GM23248 (cell line): ENCODE measurements around the gene NDST3. TPM values are rescaled to one million over a fixed set of nuclear protein-coding genes. Genes with fewer than 3 reads are reported as not detected.

ENCODE experiments used
- DNase-seq: peaks from one replicate; pipeline ENCODE4 v3.0.0-alpha.2; 2015
- H2AFZ ChIP-seq: fragments of 200-600 bp; sonication (generic); 2 replicates; pipeline ENCODE4 v1.6.1; 2016; ENCODE audit warnings: antibody characterized with exemption
- H3F3A ChIP-seq: fragments of 200-600 bp; sonication (generic); 2 replicates; pipeline ENCODE4 v1.6.1; 2016; ENCODE audit warnings: mild to moderate bottlenecking, antibody characterized with exemption, mixed run types; ENCODE audit not compliant: insufficient read depth
- H3K27ac ChIP-seq: fragments of 200-600 bp; sonication (generic); 2 replicates; pipeline ENCODE4 v1.5.1; 2016; ENCODE audit warnings: mild to moderate bottlenecking
- H3K27me3 ChIP-seq: fragments of 200-600 bp; sonication (generic); replicated peaks from 2 replicates; pipeline ENCODE4 v1.6.1; 2016; ENCODE audit warnings: mild to moderate bottlenecking; ENCODE audit not compliant: insufficient read depth
- H3K36me3 ChIP-seq: fragments of 200-600 bp; sonication (generic); 2 replicates; pipeline ENCODE4 v1.6.1; 2016; ENCODE audit warnings: low read depth, mild to moderate bottlenecking
- H3K4me1 ChIP-seq: fragments of 200-600 bp; sonication (generic); 2 replicates; pipeline ENCODE4 v1.6.1; 2016; ENCODE audit warnings: mild to moderate bottlenecking; ENCODE audit not compliant: insufficient read depth
- H3K4me2 ChIP-seq: fragments of 200-600 bp; sonication (generic); one replicate; pipeline ENCODE4 v1.6.1; 2016; ENCODE audit warnings: mild to moderate bottlenecking; ENCODE audit not compliant: unreplicated experiment
- H3K4me3 ChIP-seq: fragments of 200-600 bp; sonication (generic); 2 replicates; pipeline ENCODE4 v1.5.1; 2016; ENCODE audit warnings: mild to moderate bottlenecking
- H3K79me2 ChIP-seq: fragments of 200-600 bp; sonication (generic); 2 replicates; pipeline ENCODE4 v1.6.1; 2016; ENCODE audit warnings: mild to moderate bottlenecking; ENCODE audit not compliant: insufficient read depth
- H3K9ac ChIP-seq: fragments of 200-600 bp; sonication (generic); 2 replicates; pipeline ENCODE4 v1.6.1; 2016; ENCODE audit warnings: mild to moderate bottlenecking
- H3K9me2 ChIP-seq: fragments of 200-600 bp; sonication (generic); 2 replicates; pipeline ENCODE4 v1.6.1; 2016; ENCODE audit warnings: mixed run types, mild to moderate bottlenecking, moderate library complexity; ENCODE audit not compliant: insufficient read depth
- H3K9me3 ChIP-seq: fragments of 200-600 bp; sonication (generic); one replicate; pipeline ENCODE4 v1.6.1; 2017; ENCODE audit warnings: low read depth
- H4K20me1 ChIP-seq: fragments of 200-600 bp; sonication (generic); 2 replicates; pipeline ENCODE4 v1.6.0; 2016; ENCODE audit not compliant: insufficient read depth
- EZH2 ChIP-seq: fragments of 200-600 bp; sonication (generic); IDR thresholded peaks from 2 replicates; pipeline ENCODE4 v1.6.1; 2018; ENCODE audit warnings: antibody characterized with exemption, mild to moderate bottlenecking; ENCODE audit not compliant: insufficient read depth, poor library complexity, severe bottlenecking
- EZH2phosphoT487 ChIP-seq: fragments of 200-600 bp; sonication (generic); IDR thresholded peaks from 2 replicates; pipeline ENCODE4 v1.6.1; 2018; ENCODE audit warnings: antibody characterized with exemption, moderate library complexity, mild to moderate bottlenecking, low read depth; ENCODE audit not compliant: insufficient read depth
- WGBS, 2 experiments: methylation state at CpG; one replicate each; pipeline ENCODE4 v1.1.6; 2015 to 2017; ENCODE audit warnings: low lambda C conversion rate in 2 of 2, low coverage in 1 of 2; ENCODE audit errors: missing lambda C conversion rate in 2 of 2; 5-methylcytosine and 5-hydroxymethylcytosine counted together
- in situ Hi-C: fragments of 300-500 bp; cut with MboI; formaldehyde crosslinking; loops from 2 replicates; pipeline ENCODE4 v1.15.0; 2020
- polyA plus RNA-seq: library from polyadenylated mRNA; unstranded; fragments of >200 nt; fragmentation: Nextera tagmentation; extraction: Ambion mirVana; gene quantifications from 2 replicates; pipeline ENCODE4 v1.2.1, GENCODE V29; 2016
- total RNA-seq: library from RNA; depleted of rRNA; stranded (reverse); fragments of >200 nt; shearing (Covaris generic); gene quantifications from 2 replicates; pipeline ENCODE4 v1.2.3, GENCODE V29; 2014

NDST3 gene
- total and polyA plus RNA-seq, 2 experiments from 2014 or later = not detected

DNA sequence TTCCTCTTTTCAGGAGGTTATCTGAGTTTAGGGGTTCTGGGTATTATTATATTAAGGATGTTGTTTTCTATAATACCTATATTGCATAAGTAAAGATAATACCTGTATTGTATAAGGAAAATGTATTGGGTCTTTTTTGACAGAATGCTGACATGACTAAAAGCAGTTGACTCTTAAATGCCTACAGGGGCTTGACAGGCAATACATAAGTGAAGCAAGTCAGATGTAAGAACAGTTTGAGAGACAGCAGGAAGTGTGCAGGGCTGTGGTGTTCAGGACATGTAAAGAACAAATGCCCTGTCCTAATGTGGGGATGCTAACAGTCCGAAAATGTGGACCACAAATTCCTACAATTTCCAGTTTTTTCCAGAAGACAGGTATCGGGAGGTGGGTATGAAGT, 30.2 kb upstream of the NDST3 start:
- H3K27me3 ChIP-seq = no peaks in the 10 kb centered on the region
- no peak overlapping the region for H2AFZ ChIP-seq
- no peak overlapping the region for H3K9ac ChIP-seq
- H3K9me3 ChIP-seq = no peaks in the 10 kb centered on the region
- H3K4me1 ChIP-seq = no peaks in the 10 kb centered on the region
- no peaks in the 10 kb centered on the region for H3K79me2 ChIP-seq
- in situ Hi-C loops = no loop called here
- no peaks in the 10 kb centered on the region for H3K36me3 ChIP-seq
- H3K4me2 ChIP-seq = no peak overlapping the region
- no peak overlapping the region for H3K4me3 ChIP-seq
- TF ChIP-seq EZH2 = no peak
- TF ChIP-seq EZH2phosphoT487 = no peak
- 12 to 16% methylated on average over 2 of the region's 2 CpGs for WGBS, 2 experiments
- DNase-seq = no peak
- no peaks in the 10 kb centered on the region for H3K9me2 ChIP-seq
- no peaks in the 10 kb centered on the region for H4K20me1 ChIP-seq
- H3K27ac ChIP-seq = no peak overlapping the region
- no peaks in the 10 kb centered on the region for H3F3A ChIP-seq

DNA sequence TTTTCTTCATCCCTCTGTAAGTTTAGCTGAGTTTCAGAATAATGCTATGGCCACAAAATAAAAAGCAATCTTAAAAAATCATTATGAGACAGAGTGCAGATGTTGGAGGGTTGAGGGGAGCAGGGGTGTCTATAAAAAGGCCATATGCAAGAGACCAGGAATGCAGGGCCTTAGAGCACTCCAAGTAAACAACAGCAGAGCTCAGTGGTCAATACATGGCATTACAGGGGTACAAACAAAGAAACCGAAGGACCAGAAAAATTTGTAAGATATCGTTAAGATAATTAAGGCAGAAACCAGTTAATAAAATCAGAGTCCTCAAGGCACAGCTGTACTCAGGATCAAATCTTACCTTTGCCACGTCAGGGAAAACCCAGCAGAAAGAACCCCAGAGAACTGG, 28.4 kb upstream of the NDST3 start:
- in situ Hi-C loops = no loop called here
- no peaks in the 10 kb centered on the region for H4K20me1 ChIP-seq
- H3K9me2 ChIP-seq = no peaks in the 10 kb centered on the region
- no peak overlapping the region for H2AFZ ChIP-seq
- no peaks in the 10 kb centered on the region for H3K79me2 ChIP-seq
- H3K4me2 ChIP-seq = no peak overlapping the region
- H3K4me3 ChIP-seq = no peak overlapping the region
- H3K9ac ChIP-seq = no peak overlapping the region
- no peaks in the 10 kb centered on the region for H3K36me3 ChIP-seq
- WGBS, 2 experiments = 29 to 30% methylated on average over 3 of the region's 3 CpGs
- no peaks in the 10 kb centered on the region for H3K9me3 ChIP-seq
- H3F3A ChIP-seq = no peaks in the 10 kb centered on the region
- H3K27me3 ChIP-seq = no peaks in the 10 kb centered on the region
- no peaks in the 10 kb centered on the region for H3K4me1 ChIP-seq
- H3K27ac ChIP-seq = no peak overlapping the region
- no peak for DNase-seq
- TF ChIP-seq EZH2phosphoT487 (no peak), EZH2 (no peak)

DNA sequence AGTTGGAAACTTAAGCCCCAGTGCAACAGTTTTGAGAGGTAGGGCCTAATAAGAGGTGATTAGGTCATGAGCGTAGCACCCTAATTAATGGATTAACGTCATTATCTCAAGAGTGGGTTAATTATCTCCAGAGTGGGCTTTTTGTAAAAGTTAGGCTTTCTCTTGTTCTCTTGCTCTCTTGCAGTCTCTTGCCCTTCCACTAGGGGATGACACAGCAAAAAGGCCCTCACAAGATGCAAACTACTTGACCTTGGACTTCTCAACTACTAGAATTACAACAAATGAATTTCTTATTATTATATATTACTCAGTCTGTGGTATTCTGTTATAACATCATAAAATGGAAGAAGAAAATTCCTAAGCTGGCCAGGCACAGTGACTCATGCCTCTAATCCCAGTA, 22.1 kb upstream of the NDST3 start:
- Histone ChIP-seq H3K27me3 (no peaks in the 10 kb centered on the region), H3K9me3 (no peaks in the 10 kb centered on the region), H3K9ac (no peak overlapping the region), H4K20me1 (no peaks in the 10 kb centered on the region), H3K9me2 (no peaks in the 10 kb centered on the region), H3K4me2 (no peak overlapping the region), H3F3A (no peaks in the 10 kb centered on the region), H3K4me1 (no peaks in the 10 kb centered on the region), H2AFZ (no peak overlapping the region), H3K79me2 (no peaks in the 10 kb centered on the region), H3K4me3 (no peak overlapping the region), H3K36me3 (no peaks in the 10 kb centered on the region), H3K27ac (no peak overlapping the region)
- no peak for DNase-seq
- in situ Hi-C loops = no loop called here
- 51 to 57% methylated on average over 2 of the region's 2 CpGs for WGBS, 2 experiments
- TF ChIP-seq EZH2 = no peak
- no peak for TF ChIP-seq EZH2phosphoT487

DNA sequence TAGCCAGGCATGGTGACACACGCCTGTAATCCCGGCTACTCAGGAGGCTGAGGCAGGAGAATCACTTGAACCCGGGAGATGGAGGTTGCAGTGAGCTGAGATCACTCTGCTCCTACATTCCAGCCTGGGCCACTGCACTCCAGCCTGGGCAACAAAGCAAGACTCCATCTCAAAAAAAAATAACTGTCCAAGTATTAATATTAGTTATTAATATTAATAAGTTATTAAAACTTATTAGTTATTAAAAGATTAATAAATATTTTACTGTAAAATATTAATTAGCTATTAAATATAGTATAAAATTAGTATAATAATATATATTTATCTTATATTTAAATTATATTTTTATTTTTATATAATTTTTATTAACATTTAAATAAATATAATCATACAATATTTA, 19.5 kb upstream of the NDST3 start:
- DNase-seq = no peak
- TF ChIP-seq EZH2phosphoT487 = no peak
- Histone ChIP-seq H3K9me3 (no peaks in the 10 kb centered on the region), H2AFZ (no peak overlapping the region), H3K4me3 (no peak overlapping the region), H3K4me2 (no peak overlapping the region), H3K4me1 (no peaks in the 10 kb centered on the region), H3K27me3 (no peaks in the 10 kb centered on the region), H4K20me1 (no peaks in the 10 kb centered on the region), H3F3A (no peaks in the 10 kb centered on the region), H3K9me2 (no peaks in the 10 kb centered on the region), H3K36me3 (no peaks in the 10 kb centered on the region), H3K79me2 (no peaks in the 10 kb centered on the region), H3K27ac (no peak overlapping the region), H3K9ac (no peak overlapping the region)
- WGBS, 2 experiments = 27 to 40% methylated on average over 3 of the region's 3 CpGs
- in situ Hi-C loops = no loop called here

DNA sequence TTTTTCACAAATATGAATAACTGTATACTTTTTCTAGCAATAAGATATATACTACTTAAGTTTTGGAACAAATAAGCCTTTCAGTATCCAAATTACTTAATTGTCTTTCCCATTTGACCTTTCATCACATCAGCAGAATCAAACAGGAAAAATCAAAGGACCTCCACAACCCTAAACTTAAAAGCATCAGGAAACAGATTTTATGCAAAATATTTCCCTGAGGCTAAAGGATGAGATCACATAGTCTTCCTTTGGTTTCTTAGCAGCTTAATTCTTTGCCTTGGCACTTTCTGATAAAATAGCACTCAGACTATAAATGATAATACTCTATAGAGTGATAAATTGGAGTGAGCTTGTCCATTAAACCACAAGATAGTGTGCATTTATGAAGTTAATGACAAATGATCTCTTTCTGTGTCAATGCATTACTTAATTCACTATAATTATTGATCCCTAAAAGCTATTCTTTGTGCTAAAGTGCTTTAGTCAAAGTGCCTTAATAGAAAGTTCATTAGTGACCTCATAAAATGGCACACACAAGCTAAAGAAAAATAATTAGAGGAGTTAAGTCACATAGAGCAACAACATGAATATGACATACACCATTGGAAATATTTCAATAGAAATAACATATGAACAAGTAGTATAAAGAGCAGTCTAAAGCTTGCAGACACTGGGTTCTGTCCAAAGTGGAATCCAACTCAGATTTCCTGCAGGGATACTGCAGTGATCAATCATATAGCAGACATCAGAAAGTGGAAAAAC, 15.7 kb upstream of the NDST3 start:
- H3K79me2 ChIP-seq = no peaks in the 10 kb centered on the region
- H3K27ac ChIP-seq = no peak overlapping the region
- no peak overlapping the region for H3K9ac ChIP-seq
- no peak overlapping the region for H3K4me2 ChIP-seq
- no peaks in the 10 kb centered on the region for H3K9me2 ChIP-seq
- TF ChIP-seq EZH2phosphoT487 (no peak), EZH2 (no peak)
- H3K36me3 ChIP-seq = no peaks in the 10 kb centered on the region
- H3K4me3 ChIP-seq = no peak overlapping the region
- H3K27me3 ChIP-seq = no peaks in the 10 kb centered on the region
- H3F3A ChIP-seq = no peaks in the 10 kb centered on the region
- no peak for DNase-seq
- no peaks in the 10 kb centered on the region for H3K9me3 ChIP-seq
- no peaks in the 10 kb centered on the region for H3K4me1 ChIP-seq
- no peaks in the 10 kb centered on the region for H4K20me1 ChIP-seq
- in situ Hi-C loops = no loop called here
- no peak overlapping the region for H2AFZ ChIP-seq
